ENCODE data around the gene R3HDM4. TPM values are rescaled to one million over a fixed set of nuclear protein-coding genes. Genes with fewer than 3 reads are reported as not detected.

Gene R3HDM4
- total RNA-seq, 1 experiment from 2014 or later: 54.0 TPM

GRCh38 chr19:955803-956765 is 43.1 kb upstream of the R3HDM4 start:
- peaks cover 5% of the 10 kb centered on the region for H3K36me3 Mint-ChIP-seq (ENCODE audit: insufficient read depth, unreplicated experiment)
- intact Hi-C loops (cut with micrococcal nuclease; ENCODE audit: unreplicated experiment): no loop called here
- CTCF ChIA-PET: interaction anchor here (0.5 to 0.6 kb wide), 2 partner anchors 16 to 20 kb away, joined by 3 read pairs; no protein-coding TSS in a partner anchor
- TF ChIP-seq CTCF (IDR thresholded peaks at IDR 0.05; ENCODE audit: unreplicated experiment): no peak
- peak overlapping the region; percentile 45 for H3K4me3 Mint-ChIP-seq (ENCODE audit: low read depth, unreplicated experiment)
- peak; percentile 65 for DNase-seq
- H3K9me3 Mint-ChIP-seq (ENCODE audit: low read depth, unreplicated experiment): no peaks in the 10 kb centered on the region
- no TSS peak for BruUV-seq (replicated peaks)
- H3K27ac Mint-ChIP-seq (ENCODE audit: unreplicated experiment): no peak overlapping the region
- peaks cover 36% of the 10 kb centered on the region for H3K27me3 Mint-ChIP-seq (ENCODE audit: unreplicated experiment)
- H3K4me1 Mint-ChIP-seq (ENCODE audit: low read depth, unreplicated experiment): no peaks in the 10 kb centered on the region

GRCh38 chr19:954672-955494 is 41.9 kb upstream of the R3HDM4 start:
- H3K9me3 Mint-ChIP-seq (ENCODE audit: low read depth, unreplicated experiment): no peaks in the 10 kb centered on the region
- no peak overlapping the region for H3K27ac Mint-ChIP-seq (ENCODE audit: unreplicated experiment)
- no peaks in the 10 kb centered on the region for H3K4me1 Mint-ChIP-seq (ENCODE audit: low read depth, unreplicated experiment)
- no peak for TF ChIP-seq CTCF (IDR thresholded peaks at IDR 0.05; ENCODE audit: unreplicated experiment)
- peaks cover 28% of the 10 kb centered on the region for H3K27me3 Mint-ChIP-seq (ENCODE audit: unreplicated experiment)
- CTCF ChIA-PET: no interaction called here
- no TSS peak for BruUV-seq (replicated peaks)
- no peak overlapping the region for H3K4me3 Mint-ChIP-seq (ENCODE audit: low read depth, unreplicated experiment)
- no peak for DNase-seq
- intact Hi-C loops (cut with micrococcal nuclease; ENCODE audit: unreplicated experiment): no loop called here
- H3K36me3 Mint-ChIP-seq (ENCODE audit: insufficient read depth, unreplicated experiment): peaks cover 5% of the 10 kb centered on the region

- no peaks in the 10 kb centered on the region for H3K4me1 Mint-ChIP-seq (ENCODE audit: low read depth, unreplicated experiment)
- CTCF ChIA-PET: no interaction called here
- intact Hi-C loops (cut with micrococcal nuclease; ENCODE audit: unreplicated experiment): no loop called here
- TF ChIP-seq CTCF (IDR thresholded peaks at IDR 0.05; ENCODE audit: unreplicated experiment): no peak
- no peak overlapping the region for H3K4me3 Mint-ChIP-seq (ENCODE audit: low read depth, unreplicated experiment)
- BruUV-seq (replicated peaks): no TSS peak
- peaks cover 5% of the 10 kb centered on the region for H3K36me3 Mint-ChIP-seq (ENCODE audit: insufficient read depth, unreplicated experiment)
- H3K9me3 Mint-ChIP-seq (ENCODE audit: low read depth, unreplicated experiment): no peaks in the 10 kb centered on the region
- peaks cover 22% of the 10 kb centered on the region for H3K27me3 Mint-ChIP-seq (ENCODE audit: unreplicated experiment)
- no peak overlapping the region for H3K27ac Mint-ChIP-seq (ENCODE audit: unreplicated experiment)
- no peak for DNase-seq
Measured at GRCh38 chr19:954272-954671, 41.3 kb upstream of the R3HDM4 start.

- Mint-ChIP-seq H3K27me3 (ENCODE audit: unreplicated experiment) (peaks cover 16% of the 10 kb centered on the region), H3K4me3 (ENCODE audit: low read depth, unreplicated experiment) (peak overlapping the region; percentile 39), H3K27ac (ENCODE audit: unreplicated experiment) (no peak overlapping the region), H3K36me3 (ENCODE audit: insufficient read depth, unreplicated experiment) (peaks cover 5% of the 10 kb centered on the region), H3K4me1 (ENCODE audit: low read depth, unreplicated experiment) (no peaks in the 10 kb centered on the region), H3K9me3 (ENCODE audit: low read depth, unreplicated experiment) (no peaks in the 10 kb centered on the region)
- no peak for TF ChIP-seq CTCF (IDR thresholded peaks at IDR 0.05; ENCODE audit: unreplicated experiment)
- DNase-seq: no peak
- no TSS peak for BruUV-seq (replicated peaks)
- CTCF ChIA-PET: no interaction called here
- intact Hi-C loops (cut with micrococcal nuclease; ENCODE audit: unreplicated experiment): no loop called here
Measured at GRCh38 chr19:953445-954271, 40.6 kb upstream of the R3HDM4 start.
